Kidney glomerular epithelial cell (primary cell): ENCODE results near the gene ERBIN.
"Not testable (repeated sequence)": the region's sequence is repeated elsewhere in the genome, so short reads cannot be mapped to it uniquely, and the experiment has no call there.

Experiments used
- DNase-seq: peaks from one replicate; lab custom pipeline; 2025; lab: John Stamatoyannopoulos, UW

The ERBIN gene, protein sequence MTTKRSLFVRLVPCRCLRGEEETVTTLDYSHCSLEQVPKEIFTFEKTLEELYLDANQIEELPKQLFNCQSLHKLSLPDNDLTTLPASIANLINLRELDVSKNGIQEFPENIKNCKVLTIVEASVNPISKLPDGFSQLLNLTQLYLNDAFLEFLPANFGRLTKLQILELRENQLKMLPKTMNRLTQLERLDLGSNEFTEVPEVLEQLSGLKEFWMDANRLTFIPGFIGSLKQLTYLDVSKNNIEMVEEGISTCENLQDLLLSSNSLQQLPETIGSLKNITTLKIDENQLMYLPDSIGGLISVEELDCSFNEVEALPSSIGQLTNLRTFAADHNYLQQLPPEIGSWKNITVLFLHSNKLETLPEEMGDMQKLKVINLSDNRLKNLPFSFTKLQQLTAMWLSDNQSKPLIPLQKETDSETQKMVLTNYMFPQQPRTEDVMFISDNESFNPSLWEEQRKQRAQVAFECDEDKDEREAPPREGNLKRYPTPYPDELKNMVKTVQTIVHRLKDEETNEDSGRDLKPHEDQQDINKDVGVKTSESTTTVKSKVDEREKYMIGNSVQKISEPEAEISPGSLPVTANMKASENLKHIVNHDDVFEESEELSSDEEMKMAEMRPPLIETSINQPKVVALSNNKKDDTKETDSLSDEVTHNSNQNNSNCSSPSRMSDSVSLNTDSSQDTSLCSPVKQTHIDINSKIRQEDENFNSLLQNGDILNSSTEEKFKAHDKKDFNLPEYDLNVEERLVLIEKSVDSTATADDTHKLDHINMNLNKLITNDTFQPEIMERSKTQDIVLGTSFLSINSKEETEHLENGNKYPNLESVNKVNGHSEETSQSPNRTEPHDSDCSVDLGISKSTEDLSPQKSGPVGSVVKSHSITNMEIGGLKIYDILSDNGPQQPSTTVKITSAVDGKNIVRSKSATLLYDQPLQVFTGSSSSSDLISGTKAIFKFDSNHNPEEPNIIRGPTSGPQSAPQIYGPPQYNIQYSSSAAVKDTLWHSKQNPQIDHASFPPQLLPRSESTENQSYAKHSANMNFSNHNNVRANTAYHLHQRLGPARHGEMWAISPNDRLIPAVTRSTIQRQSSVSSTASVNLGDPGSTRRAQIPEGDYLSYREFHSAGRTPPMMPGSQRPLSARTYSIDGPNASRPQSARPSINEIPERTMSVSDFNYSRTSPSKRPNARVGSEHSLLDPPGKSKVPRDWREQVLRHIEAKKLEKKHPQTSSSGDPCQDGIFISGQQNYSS (N-terminal part only)

DNA sequence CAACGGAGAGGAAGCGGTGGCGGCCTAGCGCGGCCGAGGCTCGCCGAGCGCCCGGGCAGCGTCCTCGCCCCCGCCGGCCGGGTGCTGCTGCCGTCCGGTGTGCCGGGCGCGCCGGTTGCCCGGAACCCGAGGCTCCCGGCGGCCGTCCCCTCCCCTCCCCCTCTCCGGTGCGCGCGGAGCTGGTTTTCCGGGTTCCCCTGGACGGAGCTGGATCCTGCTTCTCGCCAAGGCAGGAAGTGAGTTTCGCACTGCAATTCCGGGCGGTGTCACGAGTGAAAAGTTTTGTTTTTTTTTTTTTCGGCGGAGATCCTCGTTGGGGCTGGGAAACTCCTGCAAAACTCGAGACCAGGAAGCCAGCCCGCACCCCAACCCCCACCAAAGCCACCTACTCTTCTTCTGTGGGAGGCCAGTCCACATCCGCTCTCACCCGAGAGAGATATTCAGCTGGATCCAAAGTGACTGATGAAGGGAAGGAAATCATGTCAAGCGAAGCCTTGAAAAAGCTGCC is at the start of gene ERBIN:
ERBIN (plus strand) TSS at position 300 of the 508 bp plus-strand sequence. CDS start 66,144 bp downstream, outside the sequence.
- peak; percentile 51 for DNase-seq

DNA sequence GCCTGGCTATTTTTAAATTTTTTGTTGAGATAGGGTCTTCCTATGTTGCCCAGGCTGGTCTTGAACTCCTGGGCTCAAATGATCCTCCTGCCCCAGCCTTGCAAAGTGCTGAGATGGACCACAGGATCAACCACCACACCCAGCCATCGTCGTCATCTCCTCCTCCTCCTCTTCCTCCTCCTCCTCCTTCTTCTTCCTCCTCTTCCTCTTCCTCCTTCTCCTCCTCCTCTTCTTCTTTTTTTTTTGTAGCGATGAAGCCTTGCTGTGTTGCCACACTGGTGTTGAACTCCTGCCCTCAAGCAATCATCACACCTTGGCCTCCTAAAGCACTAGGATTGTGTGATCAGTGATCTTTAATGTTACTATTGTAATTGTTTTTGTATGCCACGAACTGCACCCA is 49.4 kb upstream of the ERBIN start:
- DNase-seq = no peak

DNA sequence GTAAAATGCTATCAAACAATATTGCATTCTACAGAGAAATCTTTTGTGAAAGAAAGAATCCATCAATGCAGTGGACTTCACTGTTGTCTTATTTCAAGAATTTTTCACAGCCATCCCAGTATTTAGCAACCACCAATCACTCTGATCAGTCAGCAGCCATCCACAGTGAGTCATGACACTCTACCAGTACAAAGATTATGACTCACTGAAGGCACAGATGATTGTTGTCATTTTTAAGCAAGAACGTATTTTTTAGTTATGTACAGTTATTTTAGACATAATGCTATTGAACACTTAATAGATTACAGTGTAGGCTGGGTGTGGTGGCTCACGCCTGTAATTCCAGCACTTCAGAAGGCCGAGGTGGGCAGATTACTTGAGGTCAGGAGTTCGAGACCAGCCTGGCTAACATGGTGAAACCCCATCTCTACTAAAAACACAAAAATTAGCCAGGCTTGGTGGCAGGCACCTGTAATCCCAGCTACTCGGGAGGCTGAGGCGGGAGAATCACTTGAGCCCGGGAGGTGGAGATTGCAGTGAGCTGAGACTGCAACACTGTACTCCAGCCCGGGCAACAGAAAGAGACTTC is 46.6 kb upstream of the ERBIN start:
- DNase-seq = peak; percentile 76

DNA sequence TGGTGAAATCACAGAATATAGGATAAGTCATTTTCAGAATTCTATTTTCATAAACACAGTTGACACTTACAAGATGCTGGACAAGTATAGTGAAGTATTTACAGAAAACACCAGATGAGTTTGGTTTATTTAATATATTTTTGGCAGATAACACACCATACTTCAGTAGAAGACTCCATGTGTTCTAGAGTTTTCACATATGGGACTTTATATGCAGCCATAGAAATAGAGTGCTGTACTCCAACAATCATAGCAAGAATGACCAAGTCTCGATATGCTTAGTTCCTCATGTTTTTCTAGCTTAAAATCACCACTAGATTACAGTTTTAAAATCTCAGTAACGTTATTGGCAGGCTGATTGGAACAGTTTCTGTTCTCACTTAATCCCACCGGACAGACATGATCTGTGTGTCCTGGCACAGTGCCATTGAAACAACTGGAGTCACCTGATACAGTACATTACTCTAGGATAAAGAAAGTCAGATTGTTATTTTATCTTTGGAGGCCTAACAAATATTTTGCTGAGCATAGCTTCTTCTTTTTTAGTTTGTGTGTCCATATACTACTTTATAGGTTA is 45.8 kb upstream of the ERBIN start:
- DNase-seq = no peak

DNA sequence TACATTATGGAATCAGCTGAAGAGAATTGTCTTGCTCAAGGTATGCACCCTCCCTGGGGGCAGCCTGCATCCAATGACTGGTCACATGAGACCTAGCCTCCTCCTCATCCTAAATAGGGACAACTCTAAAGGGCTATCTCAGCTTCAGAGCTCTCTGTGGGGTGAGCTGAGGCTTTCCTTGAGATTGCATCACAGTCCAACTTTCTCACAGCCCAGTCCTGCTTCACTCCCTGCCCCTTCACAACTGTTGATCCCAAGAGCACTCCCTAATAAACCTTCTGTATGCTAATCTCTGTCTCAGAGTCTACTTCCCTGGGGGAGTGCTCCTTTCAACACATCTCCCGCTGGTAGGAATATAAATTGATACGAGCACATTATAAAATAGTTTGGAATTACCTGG is 44.1 kb upstream of the ERBIN start:
- DNase-seq = no peak

DNA sequence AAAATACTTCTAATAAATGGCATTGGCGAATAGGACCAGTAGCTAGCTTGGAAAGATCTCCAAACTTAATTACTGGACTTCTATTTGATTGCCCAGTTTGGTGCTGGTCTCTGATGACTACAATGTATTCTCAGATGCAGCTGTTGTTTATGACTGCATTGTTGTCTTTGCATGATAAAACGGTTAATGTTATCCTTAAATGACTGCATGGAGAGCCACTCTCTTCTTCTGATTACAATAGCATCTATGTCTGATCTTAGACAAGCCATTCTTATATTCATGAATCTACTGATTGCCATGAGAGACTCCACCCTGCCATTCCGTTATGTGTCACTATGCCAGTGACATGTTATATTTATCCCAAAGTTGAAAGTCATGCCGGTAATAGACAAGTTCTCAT is 42.9 kb upstream of the ERBIN start:
- no peak for DNase-seq

DNA sequence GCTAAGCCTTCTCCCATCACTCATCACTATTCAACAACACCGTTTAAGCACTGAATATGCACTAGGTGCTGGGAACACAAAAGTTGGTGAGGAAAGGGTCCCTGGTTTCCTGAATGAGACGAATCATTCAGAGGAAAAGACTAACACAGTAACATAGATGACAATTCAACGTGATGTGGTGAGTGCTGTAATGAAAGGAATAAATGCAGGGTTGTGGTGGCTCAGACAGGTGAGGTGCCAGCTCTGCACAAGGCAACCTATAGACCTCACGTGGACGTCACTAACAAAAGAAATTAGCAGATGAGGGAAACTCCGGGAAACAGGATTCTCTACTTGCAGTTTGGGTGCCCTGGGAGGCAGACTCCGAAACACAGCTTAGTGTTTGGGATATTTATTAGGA is 40.0 kb upstream of the ERBIN start:
- DNase-seq = no peak

DNA sequence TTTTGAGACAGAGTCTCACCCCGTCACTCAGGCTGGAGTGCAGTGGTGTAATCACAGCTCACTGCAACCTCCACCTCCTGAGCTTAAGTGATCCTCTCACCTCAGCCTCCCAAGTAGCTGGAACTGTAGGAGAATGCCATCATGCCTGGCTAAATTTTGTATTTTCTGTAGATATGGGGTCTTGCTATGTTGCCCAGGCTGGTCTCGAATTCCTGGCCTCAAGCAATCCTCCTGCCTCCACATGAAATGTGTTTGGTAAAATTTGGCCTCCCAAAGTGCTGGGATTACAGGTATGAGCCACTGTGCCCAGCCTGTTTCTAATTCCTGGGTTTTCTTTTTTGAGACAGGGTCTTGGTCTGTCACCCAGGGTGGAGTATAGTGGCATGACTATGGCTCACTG is 34.4 kb upstream of the ERBIN start:
- not testable (repeated sequence) for DNase-seq

DNA sequence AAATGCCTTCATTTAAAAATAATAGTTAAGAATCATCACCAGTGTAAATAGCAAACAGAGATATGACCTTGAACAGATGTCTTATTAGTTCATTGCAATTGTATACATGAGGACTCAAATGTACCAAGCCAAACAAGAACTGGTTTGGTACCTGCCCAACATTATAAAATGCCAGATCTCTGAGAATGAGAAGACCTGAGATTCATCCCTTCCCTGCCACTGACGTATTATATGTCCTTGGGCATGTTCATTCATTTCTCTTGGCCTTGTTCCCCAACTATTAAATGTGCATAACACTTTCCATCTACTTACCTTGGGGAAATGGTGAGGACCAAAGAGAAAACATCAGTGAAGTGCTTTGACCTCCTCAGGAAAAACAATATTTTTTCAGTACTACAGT is 33.6 kb upstream of the ERBIN start:
- DNase-seq = no peak

DNA sequence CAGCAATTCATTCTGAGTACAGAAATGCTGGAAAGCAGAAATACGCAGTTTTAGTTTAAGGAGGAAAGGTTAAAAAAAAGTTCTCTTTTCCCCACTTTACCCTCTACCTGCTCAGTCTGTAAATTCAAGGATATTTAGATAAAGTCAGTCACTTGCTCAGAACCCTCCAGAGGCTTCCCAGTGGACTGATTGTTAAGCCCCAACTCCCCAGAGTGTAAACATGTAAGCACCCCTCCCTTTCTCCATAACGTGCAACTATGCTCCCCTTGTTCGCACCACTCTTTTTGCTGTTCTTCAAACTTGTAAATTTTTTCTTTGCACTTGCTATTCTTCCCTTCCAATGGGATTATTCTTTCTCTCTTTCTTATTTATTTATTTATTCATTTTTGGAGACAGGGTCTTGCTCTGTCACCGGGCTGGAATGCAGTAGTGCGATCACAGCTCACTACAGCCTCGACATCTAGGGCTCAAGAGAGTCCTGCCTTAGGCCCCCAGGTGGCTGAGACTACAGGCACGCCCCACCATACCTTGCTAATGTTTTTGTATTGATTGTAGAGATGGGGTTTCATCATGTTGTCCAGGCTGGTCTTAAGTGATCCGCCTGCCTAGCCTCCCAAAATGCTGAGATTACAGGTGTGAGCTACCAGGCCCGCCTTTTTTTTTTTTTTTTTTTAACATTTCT is 32.5 kb upstream of the ERBIN start:
- DNase-seq = no peak

DNA sequence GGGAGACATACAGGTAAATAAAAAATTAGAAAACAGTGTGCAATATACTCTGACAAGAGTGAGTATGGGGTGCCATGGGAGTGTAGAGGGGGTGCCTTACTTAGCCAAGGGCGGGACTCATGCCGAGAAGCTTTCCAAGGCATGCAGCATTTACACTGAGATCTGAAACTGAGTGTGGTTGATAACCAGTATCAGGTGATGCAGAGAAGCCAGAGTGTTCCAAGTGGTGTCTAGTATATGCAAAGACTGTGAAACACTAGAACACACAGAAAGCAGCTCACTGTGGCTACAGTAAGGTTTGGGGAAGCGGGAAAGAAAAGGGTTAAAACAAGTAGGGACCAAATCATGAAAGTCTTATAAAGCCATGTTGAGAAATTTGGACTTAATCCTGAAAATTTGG is 30.5 kb upstream of the ERBIN start:
- DNase-seq = no peak

DNA sequence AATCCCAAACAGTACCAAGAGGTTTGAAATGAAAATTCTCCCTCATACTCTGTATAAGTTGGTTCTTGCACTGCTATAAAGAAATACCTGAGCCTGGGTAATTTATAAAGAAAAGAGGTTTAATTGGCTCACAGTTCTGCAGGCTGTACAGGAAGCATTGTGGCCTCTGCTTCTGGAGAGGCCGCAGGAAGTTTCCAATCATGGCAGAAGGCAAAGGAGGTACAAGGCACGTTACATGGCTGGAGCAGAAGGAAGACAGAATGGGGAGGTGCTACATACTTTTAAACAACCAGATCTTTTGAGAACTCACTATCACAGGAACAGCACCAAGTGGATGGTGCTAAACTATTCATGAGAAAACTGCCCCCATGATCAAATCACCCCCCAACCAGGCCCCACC is 25.6 kb upstream of the ERBIN start:
- no peak for DNase-seq

DNA sequence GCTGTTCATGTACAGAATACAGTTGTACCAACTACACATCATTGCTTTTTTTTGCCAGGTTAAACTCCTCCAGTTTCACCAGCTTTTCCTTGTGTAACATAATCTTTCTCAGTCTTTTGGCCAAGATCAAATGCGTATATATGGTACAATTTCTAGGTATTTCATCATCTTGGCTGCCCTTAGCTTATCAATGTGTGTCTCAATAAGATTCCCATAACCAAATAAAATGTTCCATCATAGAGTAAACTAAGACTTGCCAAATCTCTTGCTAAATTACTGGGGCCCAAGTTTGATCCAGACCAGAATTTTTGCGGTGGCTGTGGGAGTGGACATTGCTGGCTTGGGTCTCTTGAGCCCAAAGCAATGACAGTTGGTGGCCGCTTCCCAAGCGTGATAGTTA is 24.3 kb upstream of the ERBIN start:
- no peak for DNase-seq

DNA sequence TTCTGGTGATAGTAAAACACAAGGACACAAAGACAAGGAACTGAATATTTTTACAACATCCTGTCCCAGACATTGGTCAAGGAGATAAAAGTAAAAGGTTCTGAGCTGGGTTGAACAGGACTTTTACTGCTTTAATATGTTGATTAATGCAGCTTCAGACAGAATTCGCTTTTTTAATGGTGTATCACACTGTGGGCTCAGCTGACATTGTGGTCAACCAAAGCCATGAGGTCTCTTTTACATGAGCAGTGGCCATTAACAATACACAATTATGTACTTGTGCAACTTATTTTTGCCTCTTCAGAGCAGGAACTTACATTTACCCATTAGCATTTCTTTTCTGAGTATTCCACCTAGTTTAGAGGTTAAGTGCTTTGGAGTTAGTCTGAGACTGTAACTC is 22.8 kb upstream of the ERBIN start:
- no peak for DNase-seq

DNA sequence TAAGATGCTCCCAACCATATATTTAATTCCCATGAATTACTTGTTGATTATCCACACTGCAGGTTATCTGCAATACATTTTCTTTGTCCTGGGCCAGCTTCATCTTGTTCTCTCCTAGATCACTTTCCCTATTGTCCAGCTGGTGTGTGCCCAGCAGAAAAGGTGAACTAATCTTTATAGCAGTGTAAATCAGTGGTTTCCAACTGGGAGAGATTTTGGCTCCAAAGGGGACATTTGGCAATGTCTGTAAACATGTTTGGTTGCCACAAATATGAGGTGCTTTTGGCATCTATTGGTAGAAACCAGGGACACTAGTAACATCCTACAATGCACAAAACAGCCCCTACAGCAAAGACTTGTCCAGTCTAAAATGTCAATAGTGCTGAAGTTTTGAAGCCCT is 20.1 kb upstream of the ERBIN start:
- DNase-seq = no peak

DNA sequence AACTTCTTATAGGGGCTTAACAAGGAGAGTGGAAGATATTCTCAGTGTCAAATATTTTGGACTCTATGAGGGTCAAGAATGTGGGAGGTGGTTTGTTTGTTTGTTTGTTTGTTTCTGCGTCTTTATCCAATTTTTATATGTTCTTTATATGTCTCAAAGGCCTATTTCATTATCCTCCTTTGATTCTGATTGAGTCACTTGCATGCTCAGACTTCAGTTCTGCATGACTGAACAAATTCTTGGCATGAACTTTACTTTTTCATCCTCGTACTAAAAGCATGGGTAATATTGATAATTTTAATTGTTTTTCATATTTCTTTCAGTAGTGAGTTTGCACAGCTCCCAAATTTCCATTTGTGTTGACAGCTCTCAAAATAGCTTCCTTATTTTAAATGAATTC is 19.2 kb upstream of the ERBIN start:
- peak; percentile 34 for DNase-seq

DNA sequence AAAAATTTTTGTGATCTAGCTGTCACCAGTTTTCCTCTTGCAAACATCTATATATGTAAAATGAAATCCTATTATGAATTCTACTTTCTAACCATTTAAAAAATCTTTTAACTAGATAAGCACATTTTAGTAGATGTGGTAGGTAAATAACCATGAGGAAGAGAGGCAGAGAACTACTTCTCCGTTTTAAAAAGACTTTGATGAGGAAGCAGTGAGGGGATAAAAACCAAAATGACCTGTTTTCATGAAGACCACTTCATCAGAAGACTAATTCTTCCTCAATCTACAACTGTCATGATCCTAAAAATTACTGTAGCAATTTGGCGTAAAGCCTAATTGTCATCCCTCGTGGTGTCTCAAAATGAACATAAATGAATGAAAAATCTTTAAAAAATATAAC is 15.7 kb upstream of the ERBIN start:
- DNase-seq = no peak

DNA sequence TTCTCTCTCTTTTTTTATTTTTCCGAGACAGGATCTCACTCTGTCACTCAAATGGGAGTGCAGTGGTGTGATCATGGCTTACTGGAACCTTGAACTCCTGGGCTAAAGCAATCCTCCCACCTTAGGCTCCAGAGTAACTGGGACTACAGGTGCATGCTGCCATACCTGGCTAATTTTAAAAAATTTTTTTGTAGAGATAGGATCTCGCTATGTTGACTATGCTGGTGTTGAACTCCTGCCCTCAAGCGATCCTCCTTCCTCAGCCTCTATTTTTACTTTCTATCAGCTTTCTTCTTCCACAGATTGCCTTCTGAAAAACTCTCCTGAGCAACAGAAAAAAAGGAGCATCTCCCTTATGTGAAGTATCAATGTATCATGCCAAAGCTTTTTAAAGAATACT is 14.1 kb upstream of the ERBIN start:
- no peak for DNase-seq

DNA sequence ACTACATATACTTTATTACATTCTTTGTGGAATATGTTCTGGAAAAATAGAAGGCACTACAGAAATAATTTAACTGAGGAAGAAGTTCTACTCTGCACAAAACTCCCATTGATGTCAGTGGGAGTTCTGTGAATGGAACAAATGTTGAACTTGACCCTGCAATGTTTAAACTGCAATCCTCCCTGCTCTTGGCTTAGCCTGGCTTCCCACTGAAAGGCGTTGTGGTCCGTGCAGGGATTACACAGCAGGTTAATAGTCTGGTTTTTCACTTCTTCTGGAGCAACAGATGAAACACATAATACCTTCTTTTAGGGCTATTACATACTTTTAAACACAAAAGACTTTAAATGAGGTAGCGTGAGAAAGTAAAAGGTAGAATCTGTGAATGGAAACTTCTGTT is 12.9 kb upstream of the ERBIN start:
- DNase-seq = no peak

DNA sequence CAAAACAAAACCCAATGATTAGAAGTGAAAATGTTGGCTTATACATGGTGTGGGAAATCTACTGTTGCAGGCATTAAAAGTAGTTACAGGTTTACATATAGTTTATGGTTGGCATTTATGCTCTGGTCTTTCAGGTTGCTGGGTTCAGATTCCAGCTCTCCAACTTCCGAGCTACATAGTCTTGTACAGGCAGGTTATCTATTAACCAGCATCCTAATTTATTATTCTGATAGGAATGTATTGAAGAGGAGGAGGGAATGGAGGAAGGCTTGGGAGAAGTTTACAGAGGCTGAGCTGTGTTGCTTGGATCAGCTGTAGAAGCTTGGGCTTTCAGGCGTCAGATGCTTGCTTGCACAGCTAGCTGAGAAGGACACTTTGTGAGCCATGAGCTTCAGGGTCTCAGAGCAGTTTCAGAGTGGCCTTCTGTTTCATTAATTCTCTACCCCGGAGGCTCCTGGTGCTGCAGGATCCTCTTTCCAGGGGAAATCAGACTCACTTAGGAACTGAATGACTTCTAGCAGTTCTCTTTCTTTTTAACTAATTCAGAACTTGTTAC is 11.7 kb upstream of the ERBIN start:
- no peak for DNase-seq

DNA sequence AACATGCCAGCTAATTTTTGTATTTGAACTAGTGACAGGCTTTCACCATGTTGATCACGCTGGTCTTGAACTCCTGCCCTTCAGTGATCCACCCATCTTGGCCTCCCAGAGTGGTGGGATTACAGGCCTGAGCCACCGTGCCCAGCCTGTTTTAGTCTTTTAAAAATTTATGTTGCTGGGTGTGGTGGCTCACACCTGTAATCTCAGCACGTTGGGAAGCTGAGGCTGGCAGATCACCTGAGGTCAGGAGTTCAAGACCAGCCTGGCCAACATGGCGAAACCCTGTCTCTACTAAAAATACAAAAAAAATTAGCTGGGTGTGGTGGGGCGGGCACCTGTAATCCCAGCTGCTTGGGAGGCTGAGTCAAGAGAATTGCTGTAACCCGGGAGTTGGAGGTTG is 10.7 kb upstream of the ERBIN start:
- not testable (repeated sequence) for DNase-seq
